GM21576 (cell line): ENCODE measurements around the gene THSD4.
"Not testable (repeated sequence)": the region's sequence is repeated elsewhere in the genome, so short reads cannot be mapped to it uniquely, and the experiment has no call there.

Source experiments
- ATAC-seq: cut with Tn5 transposase; IDR thresholded peaks from one replicate; pipeline ENCODE4 v1.9.1; 2021; ENCODE audit warnings: mild to moderate bottlenecking, moderate library complexity; ENCODE audit not compliant: unreplicated experiment

THSD4 gene

DNA sequence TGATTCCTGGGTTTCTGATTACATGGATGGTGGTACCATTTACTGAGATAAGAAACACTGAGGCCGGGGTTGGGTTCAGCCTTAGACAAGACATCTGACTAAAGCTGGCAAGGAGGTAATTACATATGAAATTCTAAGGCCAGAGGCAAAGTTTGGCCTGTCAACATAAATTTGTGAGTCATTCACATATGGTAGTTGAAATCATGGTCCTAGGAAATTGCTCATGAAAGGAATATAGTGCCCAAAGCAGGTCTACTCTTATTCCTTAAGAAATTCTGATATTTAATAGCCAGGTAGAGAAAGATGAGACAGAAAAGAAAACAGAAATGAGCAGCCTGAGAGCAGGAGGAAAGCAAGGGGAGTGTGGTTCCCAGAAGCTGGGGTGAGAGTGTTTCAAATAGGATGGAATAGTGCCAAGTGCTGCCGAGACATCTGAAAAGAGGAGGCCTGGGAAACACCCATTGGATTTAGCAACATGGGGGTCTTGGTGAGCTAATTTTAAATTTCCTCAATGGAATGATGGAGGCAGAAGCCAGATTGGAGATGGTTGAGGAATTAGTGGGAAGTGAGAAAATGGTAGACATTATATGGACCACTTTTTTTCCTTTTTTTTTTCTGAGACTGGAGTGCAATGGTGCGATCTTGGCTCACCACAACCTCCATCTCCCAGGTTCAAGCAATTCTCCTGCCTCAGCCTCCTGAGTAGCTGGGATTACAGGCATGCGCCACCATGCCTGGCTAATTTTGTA lies 610.1 kb downstream of the THSD4 start:
- ATAC-seq: not testable (repeated sequence)

DNA sequence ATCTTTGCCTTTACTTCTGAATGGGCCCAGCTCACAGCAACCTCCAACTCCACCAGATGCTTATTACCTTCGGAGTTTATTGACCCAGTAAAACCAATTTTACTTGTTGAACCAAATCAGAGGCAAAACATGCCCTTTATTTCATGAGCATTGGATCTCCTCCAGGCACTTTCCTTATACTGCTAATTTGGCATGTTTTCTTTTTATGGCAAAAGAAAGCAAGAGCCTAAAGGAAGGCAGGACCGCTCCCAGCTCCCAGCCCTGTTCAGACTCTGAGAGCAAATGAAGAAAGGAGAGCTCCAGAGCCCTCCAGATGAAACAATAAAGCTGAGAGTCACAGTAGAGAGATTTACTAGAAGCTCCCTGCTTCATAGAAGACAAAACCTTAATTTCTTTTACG lies 613.6 kb downstream of the THSD4 start:
- ATAC-seq: no peak

DNA sequence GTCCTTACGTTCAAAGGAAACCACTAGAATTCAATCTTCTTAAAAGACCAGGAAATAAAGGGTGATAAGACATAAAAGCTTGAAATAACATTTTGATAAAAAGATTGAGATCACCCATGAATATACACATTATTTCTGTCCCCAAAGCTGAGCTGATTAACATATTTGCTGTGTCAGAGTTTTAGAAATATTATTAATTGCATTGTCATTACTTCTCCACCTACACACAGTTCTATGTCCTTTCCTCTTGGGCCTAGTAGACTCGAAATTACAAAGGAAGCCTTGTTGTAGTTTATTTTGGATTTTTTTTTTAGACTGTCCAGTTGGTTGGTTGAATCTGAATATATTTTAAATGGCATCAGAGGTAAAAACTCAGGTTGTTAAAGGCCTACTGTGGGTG lies 614.0 kb downstream of the THSD4 start:
- ATAC-seq: no peak

DNA sequence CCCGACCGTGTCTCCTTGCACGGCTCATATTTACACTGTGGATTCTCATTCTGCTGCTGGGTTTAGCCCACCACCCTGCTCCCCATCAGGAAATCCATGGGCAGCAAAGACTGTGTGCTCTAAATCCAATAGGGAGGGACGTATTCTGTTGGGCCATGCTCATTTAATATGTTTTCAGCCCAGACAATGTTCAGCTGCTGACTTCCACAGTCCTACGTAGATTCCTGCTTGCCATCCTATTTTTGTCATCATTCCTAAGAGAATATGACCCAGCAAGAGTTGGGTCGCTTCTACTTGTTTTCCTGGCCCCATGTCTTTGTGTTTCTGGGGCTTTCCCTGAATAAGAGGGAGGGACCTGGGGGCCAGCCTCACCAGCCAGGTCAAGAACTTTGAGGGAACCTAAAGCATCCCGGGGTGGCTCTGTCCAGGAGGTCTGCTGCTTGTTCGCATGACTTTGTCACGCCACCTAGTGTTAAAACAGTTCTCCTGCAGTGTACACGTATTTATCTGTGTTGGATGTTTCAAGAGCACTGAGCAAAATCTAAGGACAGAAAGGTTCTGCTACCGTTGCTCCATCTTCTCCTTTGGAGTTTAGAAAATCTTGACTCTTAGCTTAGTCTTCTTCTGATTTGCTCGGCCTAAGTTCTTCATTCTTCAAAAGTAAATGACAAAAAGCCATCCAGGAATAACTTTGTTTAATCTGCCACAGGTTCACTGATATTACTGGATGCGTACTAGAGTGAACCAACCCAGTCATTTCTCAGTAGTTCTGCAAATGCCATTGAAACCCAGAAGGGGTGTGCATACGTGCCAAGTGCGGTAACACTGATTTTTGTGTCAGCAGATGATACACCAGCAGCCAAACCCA lies 615.2 kb downstream of the THSD4 start:
- no peak for ATAC-seq

DNA sequence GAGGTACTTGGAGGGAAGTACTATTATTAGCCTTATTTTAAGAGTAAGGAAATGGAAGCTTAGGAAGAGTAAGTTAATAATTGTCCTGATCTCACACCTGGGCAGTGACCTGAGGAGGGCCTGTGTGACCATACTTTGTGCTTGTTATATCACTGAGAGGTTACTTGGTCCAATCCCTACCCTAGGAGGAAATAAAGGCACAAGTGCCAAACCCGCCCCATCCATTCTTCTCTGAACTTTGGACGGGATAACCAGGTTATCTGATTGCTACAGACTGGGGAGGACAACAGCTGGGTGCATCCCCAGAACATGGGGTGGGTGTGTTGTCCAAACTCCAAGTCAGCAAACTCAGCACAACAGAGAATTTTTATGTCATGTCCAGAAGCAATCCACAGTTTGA lies 617.4 kb downstream of the THSD4 start:
- ATAC-seq: no peak

DNA sequence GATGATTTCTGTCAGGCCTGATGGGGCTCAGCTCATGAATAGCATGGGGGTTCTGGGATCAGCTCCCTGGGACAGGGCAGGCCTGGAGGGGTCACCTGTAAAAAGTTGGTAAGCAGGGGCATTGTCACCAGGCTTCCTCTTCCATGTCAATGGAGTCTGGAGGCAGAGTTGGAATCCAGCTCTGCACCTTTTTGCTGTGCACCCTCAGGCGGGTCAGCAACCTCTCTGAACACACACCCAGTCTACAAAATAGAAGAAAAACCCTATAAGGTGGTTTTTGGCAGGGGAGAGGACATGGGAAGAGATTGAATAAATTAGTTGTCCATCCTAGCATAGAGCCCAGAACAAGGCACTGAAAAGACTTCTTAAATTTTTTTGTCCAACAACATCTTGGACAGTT lies 617.9 kb downstream of the THSD4 start:
- ATAC-seq: no peak

DNA sequence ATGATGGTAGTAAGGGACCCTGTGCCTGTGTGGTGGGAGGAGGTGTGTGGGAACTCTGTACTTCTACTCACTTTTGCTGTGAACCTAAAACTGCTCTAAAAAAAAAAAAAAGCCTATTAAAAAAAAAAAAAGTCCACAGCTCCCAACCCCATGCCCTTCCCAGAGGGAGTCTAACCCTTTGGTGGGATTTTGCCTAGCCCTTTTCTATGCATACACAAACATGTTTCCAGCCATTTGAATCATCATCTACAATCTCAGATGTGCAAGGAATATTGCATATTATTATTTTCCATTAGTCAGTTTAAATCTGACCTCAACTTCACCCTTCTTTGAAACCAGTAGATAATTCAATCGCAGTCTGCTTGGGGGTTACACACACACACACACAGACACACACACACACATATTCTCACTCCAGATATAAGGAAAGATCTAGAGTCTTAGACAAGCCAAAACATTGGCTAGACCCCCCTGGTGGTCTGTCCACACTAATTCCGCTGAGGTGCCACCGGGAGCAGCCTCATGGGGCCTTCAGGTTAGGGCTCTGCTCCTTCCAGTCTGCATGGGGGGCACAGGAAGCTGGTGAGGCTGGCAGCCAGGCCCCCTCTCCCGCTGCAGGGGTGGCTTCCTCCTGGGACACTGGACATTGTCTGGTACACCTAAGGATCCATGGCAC lies 619.6 kb downstream of the THSD4 start:
- ATAC-seq: no peak

DNA sequence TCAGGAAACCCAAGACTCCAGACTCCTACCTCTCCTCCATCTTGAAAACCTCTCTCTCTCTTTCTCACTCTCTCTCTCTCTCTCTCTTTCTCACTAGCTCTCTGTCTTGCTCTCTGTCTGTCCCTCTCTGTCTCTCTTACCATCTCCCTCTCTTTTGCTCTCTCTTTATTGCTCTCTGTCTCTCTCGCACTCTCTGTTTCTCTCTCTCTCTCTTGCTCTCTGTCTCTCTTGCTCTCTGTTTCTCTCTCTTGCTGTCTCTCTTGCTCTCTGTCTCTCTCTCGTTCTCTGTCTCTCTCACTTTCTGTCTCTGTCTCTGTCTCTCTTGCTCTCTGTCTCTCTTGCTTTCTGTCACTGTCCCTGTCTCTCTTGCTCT lies 620.1 kb downstream of the THSD4 start:
- no peak for ATAC-seq

DNA sequence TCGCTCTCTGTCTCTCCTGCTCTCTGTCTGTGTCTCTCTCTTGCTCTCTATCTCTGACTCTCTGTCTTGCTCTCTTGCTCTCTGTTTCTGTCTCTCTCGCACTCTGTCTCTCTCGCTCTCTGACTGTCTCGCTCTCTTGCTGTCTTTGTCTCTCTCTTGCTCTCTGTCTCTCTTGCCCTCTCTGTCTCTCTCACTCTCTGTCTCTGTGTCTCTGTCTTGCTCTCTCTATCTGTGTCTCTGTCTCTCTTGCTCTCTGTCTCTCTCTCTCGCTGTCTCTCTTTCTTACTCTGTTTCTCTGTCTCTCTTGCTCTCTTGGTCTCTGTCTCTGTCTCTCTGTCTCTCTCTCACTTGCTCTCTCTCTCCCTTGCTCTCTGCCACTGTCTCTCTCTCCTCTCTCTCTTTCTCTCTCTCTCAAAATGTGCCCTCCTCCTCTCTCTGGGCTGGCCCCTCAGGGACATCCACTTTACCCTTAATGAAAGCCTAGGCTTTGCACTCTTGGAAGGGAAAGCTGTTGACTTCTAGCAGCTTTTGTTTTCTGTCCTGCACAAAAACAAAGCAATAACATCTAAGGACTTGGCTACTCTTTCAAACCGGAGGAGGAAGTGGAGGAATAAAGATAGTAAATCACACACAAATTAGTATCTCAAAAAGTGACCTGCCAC lies 621.1 kb downstream of the THSD4 start:
- ATAC-seq: no peak

DNA sequence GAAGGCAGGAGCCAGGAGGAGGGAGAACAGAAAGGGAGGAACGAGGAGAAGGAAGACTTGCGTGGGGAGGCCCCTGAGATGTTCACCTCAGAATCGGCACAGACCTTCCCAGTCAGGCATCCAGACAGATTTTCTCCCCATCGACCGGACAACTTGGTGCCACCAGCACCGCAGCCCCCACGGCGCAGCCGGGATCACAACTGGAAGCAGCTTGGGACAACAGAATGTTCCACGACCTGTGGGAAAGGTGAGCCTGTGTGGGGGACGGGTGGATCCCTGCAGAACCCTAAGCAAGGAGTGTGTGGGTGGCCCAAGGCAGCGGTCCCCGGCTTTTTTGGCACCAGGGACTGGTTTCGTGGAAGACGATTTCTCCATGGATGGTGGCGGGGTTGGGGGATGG lies 622.5 kb downstream of the THSD4 start:
- ATAC-seq: no peak

DNA sequence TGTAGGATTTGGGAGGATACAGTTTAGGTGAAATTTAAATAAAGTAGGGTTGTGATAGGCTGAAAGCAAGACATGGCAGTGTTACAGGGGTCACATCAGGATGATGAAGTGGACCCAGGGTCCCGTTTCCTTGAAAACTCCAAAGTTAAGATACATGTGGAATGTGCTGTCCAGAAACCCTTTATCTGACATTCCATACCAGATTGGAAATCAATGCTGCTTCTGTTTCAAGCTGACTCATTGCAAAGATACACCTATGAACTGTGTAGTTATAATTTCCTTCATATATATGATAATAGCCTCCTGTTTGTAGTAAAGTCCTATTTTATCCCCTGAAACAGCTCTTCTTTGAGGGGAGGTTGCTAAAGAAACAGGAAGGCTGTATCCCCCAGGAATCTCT lies 624.1 kb downstream of the THSD4 start:
- no peak for ATAC-seq

DNA sequence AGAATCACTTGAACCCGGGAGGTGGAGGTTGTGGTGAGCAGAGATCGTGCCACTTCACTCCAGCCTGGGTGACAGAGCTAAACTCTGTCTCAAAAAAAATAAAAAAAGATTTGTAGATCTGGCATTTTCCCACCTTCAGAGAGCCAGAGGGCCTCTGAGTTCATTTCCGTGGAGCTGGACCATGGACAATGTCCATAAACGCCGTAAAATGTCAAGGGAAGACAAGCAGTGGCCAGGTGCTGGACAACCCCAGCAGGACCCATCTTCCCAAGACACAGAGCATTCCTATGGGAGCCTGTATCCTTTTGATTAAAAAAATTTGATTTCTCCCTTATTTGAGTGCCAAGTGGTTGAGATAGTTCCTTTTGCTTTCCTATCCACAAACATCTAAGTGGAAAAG lies 627.7 kb downstream of the THSD4 start:
- no peak for ATAC-seq

DNA sequence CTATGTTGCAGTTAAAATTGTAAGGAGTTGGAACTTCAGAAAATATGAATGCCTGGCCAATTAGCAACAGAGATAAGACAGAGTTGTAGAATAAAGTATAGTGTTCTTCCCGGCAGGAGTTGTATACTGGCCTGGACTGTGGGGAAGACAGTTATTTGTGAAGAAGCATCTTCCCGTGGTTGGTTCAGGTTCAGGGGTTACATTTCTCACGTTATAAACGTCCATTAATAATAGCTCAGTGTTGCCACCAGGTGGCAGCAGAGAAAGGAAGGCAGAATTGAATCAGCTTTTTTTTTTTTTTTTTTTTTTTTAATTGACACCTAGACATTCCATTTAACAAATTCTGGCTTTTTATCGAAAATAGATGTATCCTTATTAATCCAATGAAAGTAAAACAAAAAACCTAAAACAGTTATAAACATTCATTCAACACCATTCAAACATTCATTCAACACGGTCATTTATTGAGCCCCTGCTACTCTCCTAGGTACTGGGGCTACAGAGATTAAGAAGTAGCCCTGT lies 628.7 kb downstream of the THSD4 start:
- no peak for ATAC-seq

DNA sequence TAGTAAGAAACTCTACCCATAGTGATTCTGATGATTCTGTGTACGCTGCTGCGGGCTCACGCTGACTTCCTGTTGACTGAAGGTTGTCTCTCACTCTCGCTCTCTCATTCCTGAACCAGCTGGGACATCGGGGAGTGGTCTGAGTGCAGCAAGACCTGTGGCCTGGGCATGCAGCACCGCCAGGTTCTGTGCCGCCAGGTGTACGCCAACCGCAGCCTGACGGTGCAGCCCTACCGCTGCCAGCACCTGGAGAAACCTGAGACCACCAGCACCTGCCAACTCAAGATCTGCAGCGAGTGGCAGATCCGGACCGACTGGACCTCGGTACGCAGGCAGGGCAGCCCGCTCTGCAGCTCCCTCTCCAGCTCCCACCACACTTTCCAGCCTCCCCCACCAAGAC lies 631.4 kb downstream of the THSD4 start:
- ATAC-seq: no peak

DNA sequence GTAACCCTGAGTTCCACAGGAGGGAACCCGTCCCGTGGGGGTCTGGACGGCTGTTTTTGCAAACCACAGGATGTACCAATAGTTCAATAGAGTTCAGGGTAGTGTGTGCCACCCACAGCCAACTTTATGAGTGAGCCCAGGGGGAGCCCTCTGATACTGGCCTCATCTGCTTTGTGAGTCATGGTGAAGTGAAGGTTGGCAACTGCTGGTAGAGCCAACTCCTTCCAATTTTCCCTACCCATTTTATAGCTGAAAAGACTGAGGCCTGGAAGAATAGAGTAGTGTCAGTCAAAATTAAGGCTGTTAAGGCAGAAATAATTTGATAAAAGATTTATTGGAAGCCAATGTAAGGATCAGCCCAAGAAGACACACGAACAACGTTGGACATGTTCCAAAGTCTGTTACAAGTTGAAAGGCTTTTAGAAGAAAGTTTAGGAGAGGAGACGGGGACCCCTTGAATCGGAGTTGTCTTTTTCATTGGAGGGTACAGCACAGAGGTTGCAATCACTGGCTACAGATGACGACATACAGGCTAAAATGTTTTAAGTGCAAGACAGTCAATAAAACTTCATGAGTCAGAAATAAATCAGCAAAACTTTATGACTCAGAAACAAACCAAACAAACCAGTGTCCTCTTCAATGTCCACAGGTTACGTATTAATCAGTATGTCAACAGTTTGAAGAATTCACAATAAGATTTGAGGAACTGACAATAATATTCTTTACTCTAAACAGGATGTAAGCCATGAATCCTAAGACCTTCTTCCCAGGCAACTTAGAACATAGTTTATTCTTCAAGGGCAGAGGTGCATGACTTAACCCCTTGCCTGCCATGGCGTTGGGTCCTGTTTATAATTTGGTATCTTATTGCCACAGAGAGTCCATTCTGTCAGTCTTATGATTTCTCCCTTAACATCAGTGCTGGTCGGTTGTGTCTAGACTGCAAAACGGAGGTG lies 632.1 kb downstream of the THSD4 start:
- no peak for ATAC-seq

DNA sequence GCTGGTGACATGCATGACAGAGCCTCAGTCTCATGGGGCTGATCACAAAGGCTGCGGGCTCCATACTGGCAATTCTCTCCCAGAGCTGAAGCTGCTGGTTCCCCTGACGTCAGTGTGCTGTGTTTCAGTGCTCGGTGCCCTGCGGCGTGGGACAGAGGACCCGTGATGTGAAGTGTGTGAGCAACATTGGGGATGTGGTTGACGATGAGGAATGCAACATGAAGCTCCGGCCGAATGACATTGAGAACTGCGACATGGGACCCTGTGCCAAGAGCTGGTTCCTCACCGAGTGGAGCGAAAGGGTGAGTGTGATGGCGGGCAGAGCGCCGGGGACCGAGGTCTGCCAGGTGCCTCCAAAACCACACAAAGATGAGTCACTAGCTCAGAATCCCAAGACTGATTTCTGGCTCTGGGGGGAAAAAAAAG lies 633.0 kb downstream of the THSD4 start:
- ATAC-seq: no peak

DNA sequence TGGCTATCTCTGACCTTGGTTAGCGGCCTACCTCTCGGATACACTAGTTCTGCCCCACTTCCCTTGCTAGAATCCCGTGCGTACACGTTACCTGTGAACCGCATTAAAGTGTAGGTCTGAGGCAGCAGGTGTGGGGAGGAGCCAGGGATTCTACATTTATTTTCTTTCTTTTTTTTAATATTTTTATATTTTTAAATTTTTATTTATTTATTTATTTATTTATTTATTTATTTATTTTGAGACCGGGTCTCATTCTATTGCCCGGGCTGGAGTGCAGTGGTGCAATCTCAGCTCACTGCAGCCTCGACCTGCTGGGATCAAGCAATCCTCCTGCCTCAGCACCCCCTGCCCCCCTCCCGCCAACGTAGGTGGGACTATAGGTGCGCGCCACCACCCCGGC lies 634.2 kb downstream of the THSD4 start:
- no peak for ATAC-seq

DNA sequence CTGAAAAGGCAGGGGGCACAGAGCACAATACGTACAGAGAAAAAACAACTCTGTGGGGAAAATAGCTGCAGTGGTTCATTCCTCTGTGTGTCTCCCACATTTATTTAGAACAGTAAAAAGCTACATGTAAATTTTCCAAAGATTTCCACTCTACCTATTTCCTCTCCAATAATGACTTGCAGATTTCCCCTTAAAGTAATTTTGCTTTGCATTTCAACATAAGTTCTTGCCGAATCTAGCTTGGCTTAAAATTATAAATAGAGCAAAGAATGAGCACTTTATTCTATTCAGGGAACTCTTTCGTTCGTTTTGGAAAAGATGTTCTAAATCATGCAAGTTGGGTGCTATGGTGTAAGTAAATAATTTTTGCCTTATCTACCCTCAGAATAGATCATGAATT lies 636.9 kb downstream of the THSD4 start:
- ATAC-seq: no peak

DNA sequence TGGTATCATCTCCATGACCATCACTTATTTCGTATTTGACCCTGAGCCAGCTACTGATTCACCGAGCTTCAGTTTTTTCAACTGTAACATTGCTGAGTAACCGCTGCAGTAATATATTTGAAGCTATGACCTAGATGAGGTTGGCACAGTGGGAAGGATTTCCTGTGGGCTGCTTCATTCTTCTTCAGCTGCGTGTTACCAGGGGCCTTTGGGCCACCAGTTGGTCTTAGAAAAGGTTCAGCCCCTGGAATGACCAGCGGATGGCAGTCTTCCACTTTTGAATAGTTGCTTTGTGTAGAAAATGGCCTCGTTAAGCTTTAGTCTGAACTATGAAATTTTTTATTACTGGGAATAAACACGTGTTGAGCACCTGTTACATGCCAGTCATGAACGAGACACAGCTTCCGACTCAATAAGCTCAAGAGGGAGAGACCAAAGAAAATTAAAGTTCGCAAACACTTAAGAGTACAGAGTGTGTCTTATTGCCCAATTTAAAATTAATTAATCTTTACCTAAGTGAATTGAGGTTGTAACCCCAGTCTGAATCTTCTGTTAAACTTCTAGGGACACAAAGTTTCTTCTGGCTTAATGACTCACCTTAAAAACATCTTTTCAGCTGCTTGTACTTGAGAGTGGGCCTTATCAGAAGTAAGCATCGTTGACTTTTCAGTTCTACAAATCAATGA lies 637.5 kb downstream of the THSD4 start:
- no peak for ATAC-seq
